Esophagus muscularis mucosa (tissue), 3 donors: ENCODE results near the gene ELAVL3.

ENCODE experiments used
- POLR2A ChIP-seq: fragments of 450-650 bp; IDR thresholded peaks from one replicate; pipeline ENCODE4 v1.6.1; 2017; ENCODE audit warnings: antibody characterized with exemption, moderate library complexity, mild to moderate bottlenecking, low read depth
- TF ChIP-seq, protein P1 (sequence below), 3 experiments: fragments of 200-600 bp in 2 of 3; fragments of 450-650 bp in 1 of 3; sonication (generic) in 2 of 3; IDR thresholded peaks; one replicate each; pipeline ENCODE4 v1.5.1; 2017 to 2019; ENCODE audit warnings: antibody characterized with exemption in 3 of 3, mild to moderate bottlenecking in 2 of 3, moderate library complexity in 1 of 3

DNA sequence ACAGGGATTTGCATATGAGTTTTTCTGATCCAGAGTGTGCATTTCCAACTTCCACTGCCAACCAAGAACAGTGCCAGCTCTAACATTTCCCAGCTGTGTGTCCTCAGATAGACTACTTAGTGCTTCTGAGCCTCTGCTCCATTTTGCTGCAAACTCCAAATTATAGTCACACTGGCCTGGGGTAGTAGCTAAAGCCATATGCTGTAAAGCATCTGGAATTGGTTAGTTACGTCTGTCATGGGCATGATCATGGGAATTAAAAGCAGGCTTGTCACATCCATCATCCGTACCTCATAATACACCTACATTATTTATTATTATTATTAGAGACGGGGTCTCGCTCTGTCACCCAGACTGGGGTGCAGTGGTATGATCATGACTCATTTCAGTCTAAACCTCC, 7.1 kb downstream of the ELAVL3 start:
- TF ChIP-seq, protein P1, sequence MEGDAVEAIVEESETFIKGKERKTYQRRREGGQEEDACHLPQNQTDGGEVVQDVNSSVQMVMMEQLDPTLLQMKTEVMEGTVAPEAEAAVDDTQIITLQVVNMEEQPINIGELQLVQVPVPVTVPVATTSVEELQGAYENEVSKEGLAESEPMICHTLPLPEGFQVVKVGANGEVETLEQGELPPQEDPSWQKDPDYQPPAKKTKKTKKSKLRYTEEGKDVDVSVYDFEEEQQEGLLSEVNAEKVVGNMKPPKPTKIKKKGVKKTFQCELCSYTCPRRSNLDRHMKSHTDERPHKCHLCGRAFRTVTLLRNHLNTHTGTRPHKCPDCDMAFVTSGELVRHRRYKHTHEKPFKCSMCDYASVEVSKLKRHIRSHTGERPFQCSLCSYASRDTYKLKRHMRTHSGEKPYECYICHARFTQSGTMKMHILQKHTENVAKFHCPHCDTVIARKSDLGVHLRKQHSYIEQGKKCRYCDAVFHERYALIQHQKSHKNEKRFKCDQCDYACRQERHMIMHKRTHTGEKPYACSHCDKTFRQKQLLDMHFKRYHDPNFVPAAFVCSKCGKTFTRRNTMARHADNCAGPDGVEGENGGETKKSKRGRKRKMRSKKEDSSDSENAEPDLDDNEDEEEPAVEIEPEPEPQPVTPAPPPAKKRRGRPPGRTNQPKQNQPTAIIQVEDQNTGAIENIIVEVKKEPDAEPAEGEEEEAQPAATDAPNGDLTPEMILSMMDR (IDR thresholded peaks at IDR 0.05): no peak
- no peak for TF ChIP-seq POLR2A
